H9 (cell line): ENCODE measurements around the gene WBP2. TPM values are rescaled to one million over a fixed set of nuclear protein-coding genes. Genes with fewer than 3 reads are reported as not detected.

ENCODE experiments used
- DNase-seq: peaks from one replicate; pipeline ENCODE4 v3.0.0-alpha.2; 2017
- H2AFZ ChIP-seq: one replicate; pipeline ENCODE4 v1.6.1; 2013; ENCODE audit warnings: mild to moderate bottlenecking, low read length, control low read depth, moderate library complexity
- H2AK5ac ChIP-seq: 2 replicates; pipeline ENCODE4 v1.6.1; 2013; ENCODE audit warnings: low read length, control low read depth, mixed read lengths; ENCODE audit not compliant: insufficient read length
- H2BK120ac ChIP-seq: one replicate; pipeline ENCODE4 v1.6.1; 2013; ENCODE audit warnings: low read depth, mild to moderate bottlenecking, low read length, control low read depth, inconsistent platforms; ENCODE audit not compliant: poor library complexity, severe bottlenecking
- H2BK12ac ChIP-seq: 2 replicates; pipeline ENCODE4 v1.6.1; 2013; ENCODE audit warnings: low read length, control low read depth, mixed read lengths, low read depth; ENCODE audit not compliant: insufficient read length
- H2BK15ac ChIP-seq: 2 replicates; pipeline ENCODE4 v1.6.1; 2013; ENCODE audit warnings: low read depth, low read length, control low read depth
- H2BK20ac ChIP-seq: one replicate; pipeline ENCODE4 v1.6.1; 2013; ENCODE audit warnings: low read depth, mild to moderate bottlenecking, low read length, control low read depth, inconsistent platforms; ENCODE audit not compliant: poor library complexity, severe bottlenecking
- H2BK5ac ChIP-seq: 2 replicates; pipeline ENCODE4 v1.6.1; 2013; ENCODE audit warnings: low read length, control low read depth, mixed read lengths; ENCODE audit not compliant: insufficient read length
- H3K14ac ChIP-seq: 2 replicates; pipeline ENCODE4 v1.6.1; 2013; ENCODE audit warnings: low read length, control low read depth; ENCODE audit not compliant: insufficient read depth
- H3K18ac ChIP-seq: 2 replicates; pipeline ENCODE4 v1.6.1; 2013; ENCODE audit warnings: low read depth, mild to moderate bottlenecking, mixed read lengths, low read length, control low read depth; ENCODE audit not compliant: insufficient read length
- H3K23ac ChIP-seq: 2 replicates; pipeline ENCODE4 v1.6.1; 2013; ENCODE audit warnings: low read length, control low read depth, mixed read lengths, low read depth; ENCODE audit not compliant: insufficient read length
- H3K23me2 ChIP-seq: 2 replicates; pipeline ENCODE4 v1.6.1; 2013; ENCODE audit warnings: low read depth, mild to moderate bottlenecking, mixed read lengths, low read length, control low read depth; ENCODE audit not compliant: insufficient read length, poor library complexity, severe bottlenecking
- H3K27ac ChIP-seq: 2 replicates; pipeline ENCODE4 v1.5.1; 2013; ENCODE audit warnings: low read length, control low read depth, mixed read lengths, low read depth; ENCODE audit not compliant: insufficient read length
- H3K27me3 ChIP-seq: 2 replicates; pipeline ENCODE4 v1.6.1; 2013; ENCODE audit warnings: low read length, control low read depth, inconsistent platforms; ENCODE audit not compliant: insufficient read depth
- H3K4ac ChIP-seq: 2 replicates; pipeline ENCODE4 v1.6.1; 2013; ENCODE audit warnings: low read depth, mild to moderate bottlenecking, control low read depth, inconsistent platforms, low read length, moderate library complexity
- H3K4me1 ChIP-seq: 2 replicates; pipeline ENCODE4 v1.6.1; 2013; ENCODE audit warnings: low read length, control low read depth, inconsistent platforms; ENCODE audit not compliant: insufficient read depth
- H3K4me2 ChIP-seq: 2 replicates; pipeline ENCODE4 v1.6.1; 2013; ENCODE audit warnings: low read length, control low read depth, mixed read lengths; ENCODE audit not compliant: insufficient read length, insufficient read depth
- H3K56ac ChIP-seq: 2 replicates; pipeline ENCODE4 v1.6.1; 2013; ENCODE audit warnings: low read depth, mild to moderate bottlenecking, mixed read lengths, low read length, control low read depth; ENCODE audit not compliant: insufficient read length
- H3K79me1 ChIP-seq: 2 replicates; pipeline ENCODE4 v1.6.1; 2013; ENCODE audit warnings: low read depth, mild to moderate bottlenecking, moderate library complexity, low read length, control low read depth, inconsistent platforms; ENCODE audit not compliant: insufficient read depth, poor library complexity, severe bottlenecking
- H3K79me2 ChIP-seq: 2 replicates; pipeline ENCODE4 v1.6.1; 2013; ENCODE audit warnings: low read length, control low read depth, inconsistent platforms; ENCODE audit not compliant: insufficient read depth
- H3K9ac ChIP-seq: 2 replicates; pipeline ENCODE4 v1.6.1; 2013; ENCODE audit warnings: low read length, control low read depth, mixed read lengths; ENCODE audit not compliant: insufficient read length; ENCODE audit errors: extremely low read depth
- H3K9me3 ChIP-seq: one replicate; pipeline ENCODE4 v1.6.1; 2013; ENCODE audit warnings: low read depth, low read length, inconsistent platforms; ENCODE audit not compliant: control insufficient read depth
- H3T11ph ChIP-seq: one replicate; pipeline ENCODE4 v1.6.1; 2013; ENCODE audit warnings: mild to moderate bottlenecking, low read length, control low read depth, inconsistent platforms
- H4K20me1 ChIP-seq: one replicate; pipeline ENCODE4 v1.6.1; 2013; ENCODE audit not compliant: control insufficient read depth, insufficient read length, insufficient read depth
- H4K5ac ChIP-seq: 2 replicates; pipeline ENCODE4 v1.6.1; 2013; ENCODE audit warnings: low read depth, mild to moderate bottlenecking, mixed read lengths, low read length, control low read depth; ENCODE audit not compliant: insufficient read length
- H4K8ac ChIP-seq: replicated peaks from 2 replicates; pipeline ENCODE4 v1.6.1; 2013; ENCODE audit warnings: low read length, control low read depth, mixed read lengths, low read depth; ENCODE audit not compliant: insufficient read length
- H4K91ac ChIP-seq: 2 replicates; pipeline ENCODE4 v1.6.1; 2013; ENCODE audit warnings: low read depth, mild to moderate bottlenecking, moderate library complexity, mixed read lengths, low read length, control low read depth; ENCODE audit not compliant: insufficient read length
- H3K27ac Mint-ChIP-seq, 3 experiments: 2 replicates in 2 of 3; 3 replicates in 1 of 3; pipeline ENCODE4 v1.8.0; 2020 to 2021; ENCODE audit warnings: mixed read lengths in 3 of 3, mild to moderate bottlenecking in 1 of 3, moderate library complexity in 1 of 3
- H3K27me3 Mint-ChIP-seq: 2 replicates; pipeline ENCODE4 v1.8.0; 2021; ENCODE audit warnings: low read depth, mild to moderate bottlenecking, moderate library complexity, mixed read lengths
- H3K36me3 Mint-ChIP-seq, 3 experiments: 2 replicates in 2 of 3; 3 replicates in 1 of 3; pipeline ENCODE4 v1.8.0; 2020 to 2021; ENCODE audit warnings: low read depth in 3 of 3, mixed read lengths in 3 of 3; ENCODE audit not compliant: insufficient read depth in 1 of 3
- H3K4me1 Mint-ChIP-seq, 2 experiments: 2 replicates each; pipeline ENCODE4 v1.8.0; 2020; ENCODE audit warnings: mixed read lengths in 2 of 2
- H3K4me3 Mint-ChIP-seq, 2 experiments: 2 replicates in 1 of 2; 3 replicates in 1 of 2; pipeline ENCODE4 v1.8.0; 2020 to 2021; ENCODE audit warnings: mild to moderate bottlenecking in 2 of 2, mixed read lengths in 2 of 2, moderate library complexity in 1 of 2
- H3K9me3 Mint-ChIP-seq, 2 experiments: 2 replicates in 1 of 2; 3 replicates in 1 of 2; pipeline ENCODE4 v1.8.0; 2020; ENCODE audit warnings: mild to moderate bottlenecking in 2 of 2, mixed read lengths in 2 of 2, moderate library complexity in 1 of 2
- WGBS: extraction: QIAGEN DNeasy Blood & Tissue Kit; methylation state at CpG from one replicate; pipeline ENCODE4 v1.1.7; 2013; ENCODE audit warnings: missing lambda C conversion rate, low lambda C conversion rate, mixed read lengths; ENCODE audit not compliant: insufficient read length; ENCODE audit errors: extremely low coverage; 5-methylcytosine and 5-hydroxymethylcytosine counted together
- total RNA-seq: library from RNA; stranded (reverse); gene quantifications from 2 replicates; pipeline ENCODE4 v1.2.1, GENCODE V29; 2021
- TF ChIP-seq, protein P1 (sequence below): fragments of 200-600 bp; sonication (generic); conservative IDR thresholded peaks from 3 replicates; pipeline ENCODE4 v1.8.0; 2021; ENCODE audit warnings: antibody characterized with exemption, mild to moderate bottlenecking

WBP2 gene
- total RNA-seq, 1 experiment from 2014 or later = 63.2 TPM

DNA sequence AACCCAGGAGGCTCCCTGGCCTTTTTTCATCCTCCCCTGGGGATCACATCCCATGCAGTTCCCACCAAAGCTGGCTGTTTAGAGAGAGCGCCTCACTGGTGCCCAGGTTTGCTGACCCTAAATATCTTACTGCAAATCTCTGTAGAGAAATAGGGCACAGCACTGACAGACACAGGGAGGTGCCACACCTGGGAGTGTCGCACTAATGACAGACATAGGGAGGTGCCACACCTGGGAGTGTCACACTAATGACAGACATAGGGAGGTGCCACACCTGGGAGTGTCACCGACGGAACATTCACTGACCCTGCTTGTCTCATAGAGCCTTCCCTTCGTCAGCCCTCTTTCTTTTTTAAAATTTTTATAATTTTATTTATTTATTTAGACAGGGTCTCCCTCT is 44.9 kb downstream of the WBP2 start:
- Histone ChIP-seq H4K20me1 (no peaks in the 10 kb centered on the region), H2AFZ (no peak overlapping the region), H3K9me3 (no peaks in the 10 kb centered on the region), H3K23ac (no peak overlapping the region), H3K79me1 (no peaks in the 10 kb centered on the region), H3K18ac (no peak overlapping the region), H3K4me1 (no peaks in the 10 kb centered on the region), H4K91ac (no peak overlapping the region), H2BK15ac (no peak overlapping the region), H2BK5ac (no peak overlapping the region), H3K27ac (no peak overlapping the region), H2BK20ac (no peak overlapping the region), H3K4ac (no peak overlapping the region), H3K14ac (no peak overlapping the region), H2BK120ac (no peak overlapping the region), H3K9ac (no peak overlapping the region), H3K79me2 (no peaks in the 10 kb centered on the region), H3K27me3 (no peaks in the 10 kb centered on the region), H4K8ac (no peak overlapping the region), H3K4me2 (no peak overlapping the region), H4K5ac (no peak overlapping the region), H3T11ph (no peak overlapping the region), H2BK12ac (no peak overlapping the region), H3K56ac (no peak overlapping the region), H2AK5ac (no peak overlapping the region), H3K23me2 (no peaks in the 10 kb centered on the region)
- H3K27ac Mint-ChIP-seq = no peak overlapping the region
- no peaks in the 10 kb centered on the region for H3K9me3 Mint-ChIP-seq
- no peak overlapping the region for H3K4me3 Mint-ChIP-seq
- WGBS = no CpG with 5 or more reads among the region's 5 CpGs
- no peaks in the 10 kb centered on the region for H3K4me1 Mint-ChIP-seq
- DNase-seq = no peak
- no peaks in the 10 kb centered on the region for H3K27me3 Mint-ChIP-seq
- H3K36me3 Mint-ChIP-seq = peaks cover 6 to 47% (median 39%) of the 10 kb centered on the region in 3 experiments; a peak in 6 of 7 replicates
- TF ChIP-seq, protein P1, sequence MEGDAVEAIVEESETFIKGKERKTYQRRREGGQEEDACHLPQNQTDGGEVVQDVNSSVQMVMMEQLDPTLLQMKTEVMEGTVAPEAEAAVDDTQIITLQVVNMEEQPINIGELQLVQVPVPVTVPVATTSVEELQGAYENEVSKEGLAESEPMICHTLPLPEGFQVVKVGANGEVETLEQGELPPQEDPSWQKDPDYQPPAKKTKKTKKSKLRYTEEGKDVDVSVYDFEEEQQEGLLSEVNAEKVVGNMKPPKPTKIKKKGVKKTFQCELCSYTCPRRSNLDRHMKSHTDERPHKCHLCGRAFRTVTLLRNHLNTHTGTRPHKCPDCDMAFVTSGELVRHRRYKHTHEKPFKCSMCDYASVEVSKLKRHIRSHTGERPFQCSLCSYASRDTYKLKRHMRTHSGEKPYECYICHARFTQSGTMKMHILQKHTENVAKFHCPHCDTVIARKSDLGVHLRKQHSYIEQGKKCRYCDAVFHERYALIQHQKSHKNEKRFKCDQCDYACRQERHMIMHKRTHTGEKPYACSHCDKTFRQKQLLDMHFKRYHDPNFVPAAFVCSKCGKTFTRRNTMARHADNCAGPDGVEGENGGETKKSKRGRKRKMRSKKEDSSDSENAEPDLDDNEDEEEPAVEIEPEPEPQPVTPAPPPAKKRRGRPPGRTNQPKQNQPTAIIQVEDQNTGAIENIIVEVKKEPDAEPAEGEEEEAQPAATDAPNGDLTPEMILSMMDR = no peak
